HUES64 (cell line): ENCODE measurements around the gene GPD1L.
"Not testable (repeated sequence)": the region's sequence is repeated elsewhere in the genome, so short reads cannot be mapped to it uniquely, and the experiment has no call there.

ENCODE experiments used
- H3K27ac ChIP-seq: 2 replicates; pipeline ENCODE4 v1.7.0; 2013; ENCODE audit warnings: low read depth, low read length, inconsistent platforms
- H3K27me3 ChIP-seq: 2 replicates; pipeline ENCODE4 v1.6.1; 2013; ENCODE audit warnings: mild to moderate bottlenecking, low read length; ENCODE audit not compliant: insufficient read depth
- H3K36me3 ChIP-seq: 2 replicates; pipeline ENCODE4 v1.6.1; 2013; ENCODE audit warnings: mild to moderate bottlenecking, low read length; ENCODE audit not compliant: insufficient read depth
- H3K4me1 ChIP-seq: 2 replicates; pipeline ENCODE4 v1.6.1; 2013; ENCODE audit warnings: mild to moderate bottlenecking, low read length, moderate library complexity; ENCODE audit not compliant: insufficient read depth
- H3K4me3 ChIP-seq: 2 replicates; pipeline ENCODE4 v1.5.1; 2013; ENCODE audit warnings: mild to moderate bottlenecking, low read length, moderate library complexity
- H3K9ac ChIP-seq: 2 replicates; pipeline ENCODE4 v1.6.1; 2013; ENCODE audit warnings: mild to moderate bottlenecking, low read depth, low read length
- H3K9me3 ChIP-seq: 2 replicates; pipeline ENCODE4 v1.6.1; 2013; ENCODE audit warnings: low read depth, low read length; ENCODE audit not compliant: insufficient read depth
- WGBS: fragments of 150-250, 120-280 bp; methylation state at CpG from one replicate; pipeline ENCODE4 v1.1.7; 2013; ENCODE audit warnings: missing lambda C conversion rate; 5-methylcytosine and 5-hydroxymethylcytosine counted together

GPD1L gene

DNA sequence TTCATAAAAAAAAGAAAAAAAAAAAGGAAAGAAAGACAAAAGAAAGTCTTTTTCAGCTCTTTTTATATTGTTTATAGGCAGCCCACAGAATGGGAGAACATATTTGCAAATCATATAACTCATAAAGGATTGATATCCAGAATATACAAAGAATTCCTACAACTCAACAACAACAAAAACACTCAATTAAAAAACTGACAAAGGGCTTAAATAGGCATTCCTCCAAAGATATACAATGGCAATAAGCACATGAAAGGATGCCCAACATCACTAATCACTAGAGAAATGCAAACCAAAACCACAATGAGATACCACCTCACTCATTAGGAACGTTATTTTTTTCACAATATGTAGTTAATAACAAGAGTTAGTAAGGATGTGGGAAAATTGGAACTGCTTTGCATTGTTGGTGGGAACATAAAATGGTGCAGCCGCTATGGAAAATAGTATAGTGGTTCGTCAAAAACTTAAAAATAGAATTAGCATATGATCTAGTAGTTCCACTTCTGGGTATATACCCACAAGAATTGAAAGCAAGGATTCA lies 77.8 kb downstream of the GPD1L start:
- H3K9me3 ChIP-seq = no peaks in the 10 kb centered on the region
- no peak overlapping the region for H3K9ac ChIP-seq
- H3K4me3 ChIP-seq = no peak overlapping the region
- 90% methylated on average over 3 of the region's 3 CpGs for WGBS
- H3K36me3 ChIP-seq = no peaks in the 10 kb centered on the region
- H3K27ac ChIP-seq = no peak overlapping the region
- H3K27me3 ChIP-seq = no peaks in the 10 kb centered on the region
- 0 out of 2 replicates have a peak, but pooled peaks cover under 1% of the 10 kb centered on the region for H3K4me1 ChIP-seq

DNA sequence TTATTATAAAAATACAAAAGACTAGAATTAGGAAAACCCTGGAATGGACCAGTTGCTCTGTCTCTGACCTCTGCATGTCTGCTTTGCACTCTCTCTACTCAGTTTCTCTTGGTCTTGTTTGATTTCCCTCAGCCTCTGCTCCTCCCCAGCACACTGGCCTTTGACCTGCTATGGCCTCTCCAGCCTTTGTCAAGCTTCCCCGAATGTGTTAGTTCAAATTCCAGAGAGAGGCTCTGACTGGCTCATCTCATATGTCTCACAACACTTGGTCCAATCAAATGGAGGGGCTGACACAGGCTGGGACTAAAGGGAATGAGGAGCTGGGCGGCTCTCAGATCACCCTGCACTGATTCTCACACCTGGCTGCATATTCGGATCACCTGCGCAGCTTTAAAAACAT lies 79.7 kb downstream of the GPD1L start:
- Histone ChIP-seq H3K9me3 (no peaks in the 10 kb centered on the region), H3K27ac (no peak overlapping the region), H3K4me1 (0 out of 2 replicates have a peak, but pooled peaks cover 3% of the 10 kb centered on the region), H3K4me3 (no peak overlapping the region), H3K27me3 (no peaks in the 10 kb centered on the region), H3K9ac (no peak overlapping the region), H3K36me3 (no peaks in the 10 kb centered on the region)
- WGBS = 90% methylated on average over 4 of the region's 4 CpGs

- H3K9me3 ChIP-seq = no peaks in the 10 kb centered on the region
- no peak overlapping the region for H3K27ac ChIP-seq
- no peak overlapping the region for H3K9ac ChIP-seq
- 93% methylated on average over 2 of the region's 2 CpGs for WGBS
- 0 out of 2 replicates have a peak, but pooled peaks cover 3% of the 10 kb centered on the region for H3K4me1 ChIP-seq
- no peaks in the 10 kb centered on the region for H3K36me3 ChIP-seq
- H3K27me3 ChIP-seq = no peaks in the 10 kb centered on the region
- H3K4me3 ChIP-seq = no peak overlapping the region
These were observed 80.5 kb downstream of the GPD1L start for GRCh38 chr3:32186876-32187275.

DNA sequence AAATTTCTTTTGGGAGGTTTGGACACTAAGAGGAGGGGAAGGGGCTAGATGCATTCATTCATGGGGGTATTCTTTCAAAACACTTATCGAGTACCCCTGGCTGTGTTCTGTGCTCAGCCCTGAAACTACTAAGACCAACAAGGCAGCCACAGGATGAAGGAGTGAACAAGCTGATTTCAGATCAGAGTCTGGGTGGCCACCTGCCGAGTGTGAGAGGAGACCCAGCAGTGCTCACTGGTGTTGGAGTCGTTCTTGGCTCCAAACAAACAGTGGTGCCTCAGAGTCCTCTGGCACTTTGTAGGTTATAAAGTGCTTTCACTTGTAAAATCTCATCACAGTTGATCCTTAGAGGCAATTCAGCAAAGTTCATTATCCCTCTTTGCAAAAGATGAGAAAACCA lies 83.3 kb downstream of the GPD1L start:
- H3K4me3 ChIP-seq = no peak overlapping the region
- WGBS = 66% methylated on average over 3 of the region's 3 CpGs

DNA sequence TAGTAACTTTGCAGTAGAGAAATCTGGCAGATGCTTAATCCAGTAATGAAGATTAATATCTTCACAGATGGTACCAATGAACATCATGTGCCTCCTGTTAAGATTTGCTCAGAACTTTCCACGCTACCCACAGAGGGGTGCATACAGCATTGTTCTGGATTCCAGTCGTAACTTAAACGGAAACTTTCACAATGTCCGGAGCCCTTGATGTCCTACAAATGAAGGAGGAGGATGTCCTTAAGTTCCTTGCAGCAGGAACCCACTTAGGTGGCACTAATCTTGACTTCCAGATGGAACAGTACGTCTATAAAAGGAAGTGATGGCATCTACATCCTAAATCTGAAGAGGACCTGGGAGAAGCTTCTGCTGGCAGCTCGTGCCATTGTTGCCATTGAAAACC lies 84.1 kb downstream of the GPD1L start:
- not testable (repeated sequence) for H3K9ac ChIP-seq, H3K27ac ChIP-seq, H3K9me3 ChIP-seq, H3K27me3 ChIP-seq, H3K36me3 ChIP-seq, H3K4me1 ChIP-seq, H3K4me3 ChIP-seq
- 95% methylated on average over 6 of the region's 6 CpGs for WGBS

More for the DNA sequence above, 83.3 kb downstream of the GPD1L start:
- no peak overlapping the region for H3K27ac ChIP-seq
- no peaks in the 10 kb centered on the region for H3K36me3 ChIP-seq
- H3K27me3 ChIP-seq = no peaks in the 10 kb centered on the region
- H3K9me3 ChIP-seq = no peaks in the 10 kb centered on the region
- H3K4me1 ChIP-seq = 0 out of 2 replicates have a peak, but pooled peaks cover 3% of the 10 kb centered on the region
- no peak overlapping the region for H3K9ac ChIP-seq

- H3K9me3 ChIP-seq = no peaks in the 10 kb centered on the region
- H3K27ac ChIP-seq = no peak overlapping the region
- no peaks in the 10 kb centered on the region for H3K27me3 ChIP-seq
- no peaks in the 10 kb centered on the region for H3K36me3 ChIP-seq
- H3K4me3 ChIP-seq = no peak overlapping the region
- H3K4me1 ChIP-seq = 0 out of 2 replicates have a peak, but pooled peaks cover 3% of the 10 kb centered on the region
- H3K9ac ChIP-seq = no peak overlapping the region
These were observed 86.7 kb downstream of the GPD1L start for GRCh38 chr3:32193101-32193500.

DNA sequence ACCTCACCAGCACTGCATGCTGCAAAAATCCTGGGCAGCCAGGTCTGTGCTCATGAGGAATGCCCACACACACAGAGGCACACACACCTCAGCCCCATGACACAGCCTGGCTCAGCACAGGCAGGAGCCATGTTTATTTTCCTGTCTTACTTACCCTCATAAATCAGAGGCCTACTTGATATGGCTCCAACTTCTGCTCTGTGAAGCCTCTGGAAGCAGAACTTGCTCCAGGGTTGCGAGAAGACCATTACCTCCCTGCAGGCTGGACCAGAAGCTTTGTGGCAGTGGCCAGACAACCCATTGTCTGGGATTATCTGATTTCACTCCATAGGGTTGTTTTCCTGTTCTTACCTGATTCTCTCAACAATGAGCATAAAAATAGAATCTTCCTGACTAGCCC lies 88.2 kb downstream of the GPD1L start:
- Histone ChIP-seq H3K9ac (no peak overlapping the region), H3K4me1 (no peaks in the 10 kb centered on the region), H3K9me3 (no peaks in the 10 kb centered on the region), H3K36me3 (no peaks in the 10 kb centered on the region), H3K4me3 (no peak overlapping the region), H3K27me3 (no peaks in the 10 kb centered on the region), H3K27ac (no peak overlapping the region)
- 94% methylated on average over 1 of the region's 1 CpG for WGBS

- no peaks in the 10 kb centered on the region for H3K9me3 ChIP-seq
- no peaks in the 10 kb centered on the region for H3K4me1 ChIP-seq
- WGBS = 95% methylated on average over 4 of the region's 4 CpGs
- no peak overlapping the region for H3K9ac ChIP-seq
- no peak overlapping the region for H3K27ac ChIP-seq
- H3K36me3 ChIP-seq = no peaks in the 10 kb centered on the region
- H3K4me3 ChIP-seq = no peak overlapping the region
- no peaks in the 10 kb centered on the region for H3K27me3 ChIP-seq
These were observed 89.6 kb downstream of the GPD1L start for GRCh38 chr3:32195995-32196540.

DNA sequence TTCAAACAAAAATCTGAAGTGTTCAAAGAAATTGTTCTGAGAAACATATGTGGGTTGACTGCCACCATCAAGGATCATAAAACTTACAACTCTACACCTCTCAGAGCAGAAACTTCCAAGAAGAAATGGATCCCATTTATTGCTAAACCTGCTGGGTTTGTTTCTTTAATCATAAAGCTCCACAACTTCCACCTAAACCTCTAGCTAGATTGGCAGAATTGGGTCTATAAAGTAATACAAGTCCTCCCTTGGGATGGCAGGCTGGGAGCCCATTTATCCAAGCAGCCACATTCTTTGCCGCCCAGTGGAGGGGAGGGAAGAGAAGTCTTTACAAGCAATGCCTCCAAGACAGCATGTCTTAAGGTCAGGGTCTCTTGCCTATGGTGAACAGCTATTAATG lies 91.6 kb downstream of the GPD1L start:
- Histone ChIP-seq H3K27ac (no peak overlapping the region), H3K9me3 (no peaks in the 10 kb centered on the region), H3K9ac (no peak overlapping the region), H3K27me3 (no peaks in the 10 kb centered on the region), H3K4me3 (no peak overlapping the region), H3K4me1 (no peaks in the 10 kb centered on the region), H3K36me3 (no peaks in the 10 kb centered on the region)
- WGBS = 100% methylated on average over 1 of the region's 1 CpG

DNA sequence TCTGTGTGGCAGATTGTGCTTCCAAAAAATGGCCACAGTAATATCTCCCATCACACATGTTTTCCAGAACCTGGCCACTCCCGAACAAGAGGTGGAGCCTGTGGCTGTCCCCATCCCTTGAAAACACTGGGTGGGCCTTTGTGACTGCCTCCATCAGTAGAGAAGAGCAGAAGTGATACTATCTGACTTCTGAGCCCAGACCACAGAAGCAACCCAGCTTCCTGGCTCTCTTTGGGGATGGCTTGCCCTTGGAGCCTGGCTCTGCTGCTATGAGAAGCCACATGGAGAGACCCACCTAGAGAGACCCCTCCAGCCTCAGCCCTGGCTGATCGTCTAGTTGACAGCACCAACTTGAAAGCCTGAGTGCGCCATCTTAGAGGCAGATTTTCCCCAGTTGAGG lies 92.3 kb downstream of the GPD1L start:
- 91% methylated on average over 3 of the region's 3 CpGs for WGBS
- Histone ChIP-seq H3K4me3 (no peak overlapping the region), H3K4me1 (no peaks in the 10 kb centered on the region), H3K9me3 (no peaks in the 10 kb centered on the region), H3K9ac (no peak overlapping the region), H3K27ac (no peak overlapping the region), H3K36me3 (no peaks in the 10 kb centered on the region), H3K27me3 (no peaks in the 10 kb centered on the region)

GRCh38 chr3:32200490-32200889 lies 94.1 kb downstream of the GPD1L start:
- H3K4me3 ChIP-seq = no peak overlapping the region
- H3K4me1 ChIP-seq = no peaks in the 10 kb centered on the region
- H3K9ac ChIP-seq = no peak overlapping the region
- H3K9me3 ChIP-seq = no peaks in the 10 kb centered on the region
- no peak overlapping the region for H3K27ac ChIP-seq
- H3K36me3 ChIP-seq = no peaks in the 10 kb centered on the region
- 93% methylated on average over 7 of the region's 7 CpGs for WGBS
- H3K27me3 ChIP-seq = no peaks in the 10 kb centered on the region
